ENCODE measurements around the gene TCEANC.

Gene TCEANC

GRCh38 chrX:13652850-13653693 lies at the start of gene TCEANC:
Gene TCEANC (plus strand): TSS chrX:13653141. CDS start chrX:13662509, 9,368 bp downstream.
- peak within 1 kb of the TSS; percentile 74 for H3K27ac ChIP-seq
- TF ChIP-seq CTCF (conservative IDR thresholded peaks at IDR 0.05) = no peak

GRCh38 chrX:13605611-13606010 lies 47.3 kb upstream of the TCEANC start:
- no peak for TF ChIP-seq CTCF (conservative IDR thresholded peaks at IDR 0.05)

GRCh38 chrX:13607331-13607995 lies 45.5 kb upstream of the TCEANC start:
- no peak for TF ChIP-seq CTCF (conservative IDR thresholded peaks at IDR 0.05)

More at GRCh38 chrX:13605611-13606010, 47.3 kb upstream of the TCEANC start:
- H3K27ac ChIP-seq = no peak overlapping the region

GRCh38 chrX:13607996-13608365 lies 45.0 kb upstream of the TCEANC start:
- H3K27ac ChIP-seq = no peak overlapping the region
- TF ChIP-seq CTCF (conservative IDR thresholded peaks at IDR 0.05) = no peak

More at GRCh38 chrX:13607331-13607995, 45.5 kb upstream of the TCEANC start:
- H3K27ac ChIP-seq = no peak overlapping the region

GRCh38 chrX:13614154-13614553 lies 38.8 kb upstream of the TCEANC start:
- no peak for TF ChIP-seq CTCF (conservative IDR thresholded peaks at IDR 0.05)
- H3K27ac ChIP-seq = no peak overlapping the region

- no peak for TF ChIP-seq CTCF (conservative IDR thresholded peaks at IDR 0.05)
- no peak overlapping the region for H3K27ac ChIP-seq
Measured at GRCh38 chrX:13620207-13620606, 32.7 kb upstream of the TCEANC start.

GRCh38 chrX:13622401-13622964 lies 30.5 kb upstream of the TCEANC start:
- no peak for TF ChIP-seq CTCF (conservative IDR thresholded peaks at IDR 0.05)
- H3K27ac ChIP-seq = no peak overlapping the region

All from VCaP (cell line).